ENCODE measurements around the gene BTN3A1.
"Not testable (repeated sequence)": the region's sequence is repeated elsewhere in the genome, so short reads cannot be mapped to it uniquely, and the experiment has no call there.

The BTN3A1 gene

GRCh38 chr6:26415791-26416190 is 13.7 kb downstream of the BTN3A1 start:
- no peak for DNase-seq

DNA sequence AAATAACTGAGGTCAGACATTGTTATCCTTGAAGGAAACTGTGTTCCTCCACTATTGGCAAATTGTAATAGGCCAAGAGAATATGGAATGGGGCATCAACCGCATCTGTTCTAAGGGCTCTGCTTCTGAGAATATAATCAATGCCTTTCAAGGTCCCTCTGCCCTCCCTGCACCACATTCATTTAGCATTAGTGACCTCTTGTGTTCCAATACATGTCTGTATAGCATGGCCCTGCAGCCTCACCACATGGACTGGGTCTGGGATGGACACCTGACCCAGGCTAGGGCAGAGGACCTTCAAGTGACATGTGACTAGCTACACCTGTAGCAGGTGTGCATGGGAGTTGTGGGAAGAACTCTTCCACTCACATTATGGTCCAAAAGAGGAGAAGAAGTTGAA is 14.2 kb downstream of the BTN3A1 start:
- DNase-seq: no peak

GRCh38 chr6:26418077-26418476 is 16.0 kb downstream of the BTN3A1 start:
- DNase-seq: not testable (repeated sequence)

DNA sequence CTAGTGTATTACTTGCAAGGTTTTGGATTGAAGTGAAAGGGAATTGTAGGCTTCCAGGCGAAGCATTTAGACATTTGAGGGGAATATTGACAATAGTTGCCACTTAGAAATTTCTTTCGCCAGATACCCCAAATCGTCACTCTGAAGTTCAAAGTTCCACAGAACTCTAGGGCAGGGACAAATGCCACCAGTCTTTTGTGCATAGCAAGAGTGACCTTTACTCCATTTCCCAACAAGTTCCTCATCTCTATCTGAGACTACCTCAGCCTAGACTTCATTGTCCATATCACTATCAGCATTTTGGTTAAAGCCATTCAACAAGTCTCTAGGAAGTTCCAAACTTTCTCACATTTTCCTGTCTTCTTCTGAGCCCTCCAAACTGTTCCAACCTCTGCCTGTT is 16.7 kb downstream of the BTN3A1 start:
- not testable (repeated sequence) for DNase-seq

GRCh38 chr6:26420688-26421171 is 18.7 kb downstream of the BTN3A1 start:
- DNase-seq: peak; percentile 49

DNA sequence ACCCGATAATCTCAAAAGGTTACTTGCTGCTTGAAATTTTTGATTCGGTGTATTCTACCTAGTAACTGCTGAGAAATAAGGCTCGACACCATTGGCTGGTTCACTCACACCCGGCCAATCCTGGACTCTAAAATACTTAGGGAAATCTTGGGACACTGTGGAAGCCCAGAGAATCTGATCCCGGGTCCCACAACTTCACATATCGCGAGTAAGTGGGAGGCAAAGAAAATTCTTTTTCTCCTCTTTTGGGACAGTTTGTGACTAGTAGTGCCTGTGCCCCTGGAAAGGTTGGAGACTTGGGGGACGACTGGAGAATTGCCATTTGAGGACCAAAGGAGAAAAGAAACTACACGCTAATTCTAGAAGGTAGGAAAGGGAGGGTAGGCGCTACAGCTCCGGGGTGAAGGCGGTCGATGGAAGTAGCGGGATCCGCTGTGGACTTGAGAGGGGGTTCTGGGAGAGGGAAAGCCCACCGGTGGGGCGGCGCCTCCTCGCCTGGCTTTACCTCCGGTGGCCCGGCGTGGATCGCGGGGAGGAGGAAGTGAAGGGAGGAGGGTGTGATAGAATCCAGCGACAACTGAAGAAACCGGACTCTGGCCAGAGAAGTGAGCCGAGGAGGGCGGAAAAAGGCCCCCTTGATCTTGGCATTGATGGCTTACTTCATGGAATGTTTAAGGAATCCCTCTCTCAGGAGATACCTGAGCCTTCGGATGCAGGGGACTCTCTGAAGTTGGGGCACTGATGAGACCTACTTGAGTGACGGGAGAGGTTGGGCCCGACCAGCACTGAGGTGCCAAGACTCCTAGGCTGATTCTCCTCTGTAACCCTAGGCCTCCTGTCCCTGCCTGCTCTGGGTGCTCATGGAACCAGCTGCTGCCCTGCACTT is 19.4 kb downstream of the BTN3A1 start:
- DNase-seq: peak; percentile 77

GRCh38 chr6:26422329-26422728 is 20.3 kb downstream of the BTN3A1 start:
- DNase-seq: no peak

GRCh38 chr6:26426691-26427450 is 24.8 kb downstream of the BTN3A1 start:
- no peak for DNase-seq

DNA sequence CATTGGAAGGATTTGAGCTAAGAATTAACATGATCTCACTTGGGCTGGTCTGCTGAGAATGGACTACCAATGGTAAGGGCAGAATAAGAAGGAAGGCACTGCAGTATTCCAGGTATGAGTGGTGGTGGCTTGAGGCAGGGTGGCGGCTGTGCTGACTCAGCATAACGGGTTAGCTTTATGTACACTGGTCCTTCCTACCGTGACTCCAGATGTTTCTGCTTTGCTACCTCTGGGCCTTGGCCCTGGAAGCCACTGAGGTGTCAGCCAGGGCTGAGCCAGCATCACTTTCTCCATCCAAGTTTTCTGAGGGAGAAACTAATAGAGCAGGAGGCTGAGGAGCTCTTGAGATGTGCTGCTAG is 25.4 kb downstream of the BTN3A1 start:
- no peak for DNase-seq

- no peak for DNase-seq
These were observed 26.1 kb downstream of the BTN3A1 start for GRCh38 chr6:26428206-26428605.

- no peak for DNase-seq
These were observed 28.7 kb downstream of the BTN3A1 start for GRCh38 chr6:26430787-26431186.

DNA sequence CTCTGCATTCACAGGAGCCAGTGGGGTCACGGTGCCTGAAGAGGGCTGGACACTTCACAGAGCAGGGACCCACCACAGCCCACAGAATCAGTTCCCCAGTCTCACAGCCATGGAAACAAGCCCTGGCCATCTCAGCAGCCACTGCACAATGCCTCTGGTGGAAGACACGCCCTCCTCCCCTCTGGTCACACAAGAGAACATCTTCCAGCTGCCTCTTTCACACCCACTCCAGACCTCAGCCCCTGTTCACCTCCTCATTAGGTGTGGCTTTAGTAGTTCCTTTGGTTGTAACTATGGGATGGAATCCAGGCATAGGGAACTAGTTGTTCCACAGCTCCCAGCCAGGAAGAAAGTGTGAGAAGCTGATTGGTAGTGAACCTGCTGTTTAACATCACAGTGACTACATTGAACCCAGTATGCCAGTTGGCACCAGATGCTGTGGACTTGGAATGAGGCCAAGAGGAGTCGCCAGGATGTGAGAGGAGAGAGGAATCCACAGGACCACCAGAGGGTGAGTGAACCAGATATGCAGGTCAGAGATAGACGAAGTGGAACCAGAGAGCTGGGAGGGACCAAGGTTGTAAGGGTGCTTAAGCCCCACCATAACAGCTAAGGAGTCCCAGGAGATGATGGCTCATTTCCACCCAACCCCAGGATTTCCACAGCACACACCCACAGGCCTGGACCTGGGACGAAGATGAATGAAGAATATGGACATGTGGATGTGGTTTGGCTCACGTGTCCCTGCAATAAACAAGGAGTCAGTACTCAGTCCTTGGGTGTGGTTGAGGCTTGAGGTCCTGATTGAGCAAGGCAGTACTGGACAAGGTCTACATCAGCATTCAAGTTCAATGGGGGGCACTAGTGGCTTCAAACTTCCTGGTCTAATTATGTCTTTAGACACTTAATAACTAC is 29.4 kb downstream of the BTN3A1 start:
- DNase-seq: no peak

DNA sequence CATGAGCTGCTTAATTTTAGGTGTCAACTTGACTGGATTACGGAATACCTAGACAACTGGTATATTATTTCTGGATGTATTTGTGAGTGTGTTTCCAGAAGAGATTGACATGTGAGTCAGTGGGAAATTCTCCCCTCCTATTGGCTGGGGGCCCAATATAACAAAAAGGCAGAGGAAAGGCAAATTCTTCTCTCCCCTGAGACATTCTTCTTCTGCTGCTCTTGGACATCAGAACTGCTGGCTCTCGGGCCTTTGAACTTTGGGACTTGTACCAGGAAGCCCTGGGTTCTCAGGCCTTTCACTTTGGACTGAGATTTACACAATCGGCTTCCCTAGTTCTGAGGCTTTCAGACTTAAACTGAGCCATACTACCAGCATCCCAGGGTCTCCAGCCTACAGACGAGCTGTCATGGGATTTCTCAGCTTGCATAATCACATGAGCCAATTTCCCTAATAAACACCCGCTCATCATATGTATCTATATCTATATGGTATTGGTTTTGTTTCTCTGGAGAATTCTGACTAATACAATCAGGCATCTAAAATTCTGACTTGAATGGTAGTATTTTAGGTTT is 30.6 kb downstream of the BTN3A1 start:
- no peak for DNase-seq

GRCh38 chr6:26433680-26434079 is 31.6 kb downstream of the BTN3A1 start:
- DNase-seq: not testable (repeated sequence)

DNA sequence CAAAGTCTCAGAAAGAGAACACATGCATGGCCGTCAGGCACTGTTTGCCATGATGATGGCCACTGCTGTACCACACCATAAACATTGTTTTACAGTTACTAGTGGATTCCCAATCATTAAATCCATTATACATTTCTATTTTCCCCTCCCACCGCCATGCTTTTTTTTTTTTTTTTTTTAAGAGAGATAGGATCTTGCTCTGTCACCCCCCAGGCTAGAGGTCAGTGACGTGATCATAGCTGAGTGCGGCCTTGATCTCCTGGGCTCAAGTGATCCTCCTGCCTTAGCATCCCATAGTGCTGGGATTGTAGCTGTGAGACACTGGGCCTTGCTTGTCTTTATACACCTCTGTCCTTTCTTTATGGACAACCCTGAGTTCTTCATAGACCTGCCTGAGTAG is 33.9 kb downstream of the BTN3A1 start:
- no peak for DNase-seq

DNA sequence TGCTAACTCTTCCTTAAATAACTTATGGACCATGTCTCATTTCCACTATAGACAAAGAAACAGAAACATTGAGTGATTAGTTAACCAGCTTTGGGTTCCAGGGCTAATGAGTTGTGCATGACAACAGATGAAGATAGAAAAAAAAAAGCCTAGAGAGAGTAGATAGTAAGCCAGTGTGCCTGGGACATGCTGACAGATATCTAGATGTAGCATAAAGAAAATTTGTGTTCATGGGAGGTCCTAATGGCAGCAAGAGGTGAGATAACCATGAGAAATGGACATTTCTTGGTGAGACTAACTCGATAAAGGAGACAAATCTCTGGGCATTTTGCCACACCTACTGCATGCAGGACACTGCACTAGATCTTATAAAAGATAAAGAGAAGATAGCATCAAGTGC is 35.5 kb downstream of the BTN3A1 start:
- no peak for DNase-seq

GRCh38 chr6:26438000-26438399 is 35.9 kb downstream of the BTN3A1 start:
- no peak for DNase-seq

DNA sequence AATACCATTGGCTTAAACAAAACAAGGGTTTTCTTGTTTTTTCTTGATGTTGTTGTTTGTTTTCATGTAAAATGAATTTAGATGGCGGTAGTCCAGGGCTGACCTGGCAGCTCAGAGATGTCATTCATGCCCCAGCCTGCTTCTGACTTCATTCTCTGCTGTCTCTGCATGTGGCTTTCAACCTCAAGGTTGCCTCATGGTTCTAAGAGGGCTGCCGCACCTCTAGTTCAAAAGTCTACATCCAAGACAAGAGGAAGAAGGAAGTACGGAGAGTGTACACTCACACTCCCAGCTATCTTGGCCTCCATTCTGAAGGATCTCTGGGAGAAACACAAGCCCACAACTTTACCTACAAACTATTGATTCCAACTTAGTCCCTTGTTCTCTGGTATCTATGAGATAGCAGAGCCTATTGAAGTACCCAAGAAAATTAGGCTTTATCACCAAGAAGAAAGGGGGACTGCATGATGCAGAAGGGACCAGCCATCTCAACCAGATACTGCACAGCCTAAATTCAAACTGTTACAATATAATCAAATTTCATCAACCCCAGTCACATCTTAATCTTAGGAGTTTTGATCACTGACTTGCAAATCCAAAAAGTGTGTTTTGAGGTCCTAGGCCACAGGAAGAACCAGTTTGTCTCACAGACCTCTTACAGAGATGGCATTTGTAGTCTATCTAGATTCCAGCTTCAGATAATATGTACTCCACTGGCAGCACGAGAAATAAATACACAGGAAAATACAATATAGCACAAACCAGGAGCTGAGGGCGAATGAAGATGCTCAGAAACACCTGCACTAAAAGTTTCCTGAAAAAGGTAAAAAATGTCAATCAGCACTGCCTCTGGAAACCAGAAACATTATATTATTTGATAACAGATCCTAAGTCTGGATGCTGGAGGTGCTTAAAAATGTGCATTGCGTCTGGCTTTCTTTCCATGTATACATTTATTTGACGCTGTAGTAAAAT is 37.4 kb downstream of the BTN3A1 start:
- DNase-seq: peak; percentile 21

GRCh38 chr6:26440977-26441358 is 38.9 kb downstream of the BTN3A1 start:
- no peak for DNase-seq

DNA sequence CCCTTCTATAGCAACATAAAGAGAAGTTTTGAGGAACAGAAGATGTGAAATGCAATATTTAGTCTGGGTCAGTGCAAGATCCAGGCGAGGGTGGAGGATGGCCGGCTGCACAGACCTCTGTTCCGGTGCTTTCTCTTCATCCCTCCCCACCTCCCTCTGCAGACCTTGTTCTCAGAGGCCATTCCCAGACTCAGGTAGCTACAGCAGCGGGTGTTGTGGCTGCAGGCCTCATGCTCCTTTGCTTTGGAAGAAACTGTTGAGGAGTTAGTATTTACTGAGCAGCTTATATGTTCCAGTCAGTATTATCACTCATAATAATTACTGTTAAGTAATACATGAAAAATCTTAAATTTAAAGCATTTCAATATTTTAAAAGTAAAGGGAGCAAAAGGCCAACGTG is 39.9 kb downstream of the BTN3A1 start:
- peak; percentile 17 for DNase-seq

GRCh38 chr6:26445934-26446667 is 44.0 kb downstream of the BTN3A1 start:
- DNase-seq: peak; percentile 63
